ENCODE measurements around the gene PRKCD.

The PRKCD gene

GRCh38 chr3:53192608-53193007 lies 31.6 kb downstream of the PRKCD start:
- TF ChIP-seq CTCF (conservative IDR thresholded peaks at IDR 0.05; ENCODE audit: low read length): no peak
- no peak overlapping the region for H3K4me3 ChIP-seq (ENCODE audit: low read length)
- DNase-seq (ENCODE audit: low read depth): no peak

- no peak overlapping the region for H3K4me3 ChIP-seq (ENCODE audit: low read length)
- TF ChIP-seq CTCF (conservative IDR thresholded peaks at IDR 0.05; ENCODE audit: low read length): no peak
- no peak for DNase-seq (ENCODE audit: low read depth)
These were observed 32.6 kb downstream of the PRKCD start for GRCh38 chr3:53193466-53194209.

GRCh38 chr3:53194210-53195065 lies 33.4 kb downstream of the PRKCD start:
- TF ChIP-seq CTCF (conservative IDR thresholded peaks at IDR 0.05; ENCODE audit: low read length): no peak
- DNase-seq (ENCODE audit: low read depth): peak; percentile 61
- H3K4me3 ChIP-seq (ENCODE audit: low read length): no peak overlapping the region

- DNase-seq (ENCODE audit: low read depth): no peak
- no peak overlapping the region for H3K4me3 ChIP-seq (ENCODE audit: low read length)
- TF ChIP-seq CTCF (conservative IDR thresholded peaks at IDR 0.05; ENCODE audit: low read length): no peak
These were observed 34.0 kb downstream of the PRKCD start for GRCh38 chr3:53195066-53195450.

- peak; percentile 24 for DNase-seq (ENCODE audit: low read depth)
- no peak overlapping the region for H3K4me3 ChIP-seq (ENCODE audit: low read length)
- peak; percentile 87 for TF ChIP-seq CTCF (conservative IDR thresholded peaks at IDR 0.05; ENCODE audit: low read length)
These were observed 34.9 kb downstream of the PRKCD start for GRCh38 chr3:53195602-53196574.

GRCh38 chr3:53196575-53197407 lies 35.8 kb downstream of the PRKCD start:
- no peak overlapping the region for H3K4me3 ChIP-seq (ENCODE audit: low read length)
- TF ChIP-seq CTCF (conservative IDR thresholded peaks at IDR 0.05; ENCODE audit: low read length): no peak
- DNase-seq (ENCODE audit: low read depth): peak; percentile 49
